ENCODE measurements around the gene ZNF358. TPM values are rescaled to one million over a fixed set of nuclear protein-coding genes. Genes with fewer than 3 reads are reported as not detected.

Gene ZNF358
- total RNA-seq, 1 donor, result 33.9 TPM

- H3K4me3 ChIP-seq (ENCODE audit: low read depth, low read length), result no peak overlapping the region
- TF ChIP-seq, protein P1, sequence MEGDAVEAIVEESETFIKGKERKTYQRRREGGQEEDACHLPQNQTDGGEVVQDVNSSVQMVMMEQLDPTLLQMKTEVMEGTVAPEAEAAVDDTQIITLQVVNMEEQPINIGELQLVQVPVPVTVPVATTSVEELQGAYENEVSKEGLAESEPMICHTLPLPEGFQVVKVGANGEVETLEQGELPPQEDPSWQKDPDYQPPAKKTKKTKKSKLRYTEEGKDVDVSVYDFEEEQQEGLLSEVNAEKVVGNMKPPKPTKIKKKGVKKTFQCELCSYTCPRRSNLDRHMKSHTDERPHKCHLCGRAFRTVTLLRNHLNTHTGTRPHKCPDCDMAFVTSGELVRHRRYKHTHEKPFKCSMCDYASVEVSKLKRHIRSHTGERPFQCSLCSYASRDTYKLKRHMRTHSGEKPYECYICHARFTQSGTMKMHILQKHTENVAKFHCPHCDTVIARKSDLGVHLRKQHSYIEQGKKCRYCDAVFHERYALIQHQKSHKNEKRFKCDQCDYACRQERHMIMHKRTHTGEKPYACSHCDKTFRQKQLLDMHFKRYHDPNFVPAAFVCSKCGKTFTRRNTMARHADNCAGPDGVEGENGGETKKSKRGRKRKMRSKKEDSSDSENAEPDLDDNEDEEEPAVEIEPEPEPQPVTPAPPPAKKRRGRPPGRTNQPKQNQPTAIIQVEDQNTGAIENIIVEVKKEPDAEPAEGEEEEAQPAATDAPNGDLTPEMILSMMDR (IDR thresholded peaks at IDR 0.05; ENCODE audit: insufficient read depth, low read length), result no peak
- no peak for DNase-seq (ENCODE audit: low read depth)
These were observed 37.1 kb upstream of the ZNF358 start for GRCh38 chr19:7478843-7479227.

- TF ChIP-seq, protein P1 (IDR thresholded peaks at IDR 0.05; ENCODE audit: insufficient read depth, low read length), result no peak
- no peak overlapping the region for H3K4me3 ChIP-seq (ENCODE audit: low read depth, low read length)
- no peak for DNase-seq (ENCODE audit: low read depth)
These were observed 35.5 kb upstream of the ZNF358 start for GRCh38 chr19:7480222-7480969.

GRCh38 chr19:7480970-7481255 lies 35.0 kb upstream of the ZNF358 start:
- DNase-seq (ENCODE audit: low read depth), result no peak
- TF ChIP-seq, protein P1 (IDR thresholded peaks at IDR 0.05; ENCODE audit: insufficient read depth, low read length), result no peak
- H3K4me3 ChIP-seq (ENCODE audit: low read depth, low read length), result no peak overlapping the region

- DNase-seq (ENCODE audit: low read depth), result no peak
- TF ChIP-seq, protein P1 (IDR thresholded peaks at IDR 0.05; ENCODE audit: insufficient read depth, low read length), result no peak
These were observed 33.1 kb upstream of the ZNF358 start for GRCh38 chr19:7482584-7483439.

GRCh38 chr19:7483720-7484201 lies 32.1 kb upstream of the ZNF358 start:
- TF ChIP-seq, protein P1 (IDR thresholded peaks at IDR 0.05; ENCODE audit: insufficient read depth, low read length), result no peak
- no peak overlapping the region for H3K4me3 ChIP-seq (ENCODE audit: low read depth, low read length)
- DNase-seq (ENCODE audit: low read depth), result no peak

More at GRCh38 chr19:7482584-7483439, 33.1 kb upstream of the ZNF358 start:
- no peak overlapping the region for H3K4me3 ChIP-seq (ENCODE audit: low read depth, low read length)

DNA sequence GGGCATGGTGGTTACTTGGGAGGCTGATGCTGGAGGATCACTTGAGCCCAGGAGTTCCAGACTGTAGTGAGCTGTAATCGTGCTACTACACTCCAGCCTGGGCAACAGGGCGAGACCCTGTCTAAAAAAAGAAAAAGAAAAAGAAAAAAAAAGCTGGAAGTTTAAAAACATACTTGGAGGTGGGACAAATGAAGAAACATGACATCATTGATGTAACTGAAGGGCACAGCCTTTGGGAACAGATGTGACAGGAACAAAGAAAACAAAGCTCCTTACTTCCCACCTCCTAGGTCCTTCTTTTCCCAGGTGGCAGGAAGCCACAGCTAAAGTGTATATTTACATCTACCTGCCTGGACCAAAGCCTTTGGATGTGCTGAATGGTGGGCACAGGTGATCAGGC lies 29.0 kb upstream of the ZNF358 start:
- TF ChIP-seq, protein P1 (IDR thresholded peaks at IDR 0.05; ENCODE audit: insufficient read depth, low read length), result no peak
- DNase-seq (ENCODE audit: low read depth), result no peak
- H3K4me3 ChIP-seq (ENCODE audit: low read depth, low read length), result no peak overlapping the region
